Small intestine (tissue), 7 donors: Measurements from ENCODE around the gene TMEM132C. TPM values are rescaled to one million over a fixed set of nuclear protein-coding genes. Genes with fewer than 3 reads are reported as not detected.

Experiments used
- DNase-seq, 2 donors: peaks; one replicate each; pipeline versions ENCODE4 v3.0.0 to v3.0.0-alpha.2; 2013
- FAIRE-seq: peaks from 2 replicates; lab custom pipeline; 2012; peaks lifted over from hg19 to GRCh38; lab: Jason Lieb, UNC
- H3K27ac ChIP-seq, 3 donors: one replicate each; pipeline ENCODE4 v1.5.1; 2013; ENCODE audit warnings: low read length in 2 of 3, mild to moderate bottlenecking in 2 of 3, control low read depth in 1 of 3, inconsistent platforms in 1 of 3, low read depth in 1 of 3, moderate library complexity in 1 of 3
- H3K27me3 ChIP-seq, 3 donors: one replicate each; pipeline ENCODE4 v1.6.1; 2013; ENCODE audit warnings: low read length in 3 of 3, inconsistent platforms in 1 of 3; ENCODE audit not compliant: control insufficient read depth in 3 of 3, insufficient read depth in 3 of 3
- H3K36me3 ChIP-seq, 3 donors: one replicate each; pipeline ENCODE4 v1.6.1; 2013; ENCODE audit warnings: low read length in 3 of 3, inconsistent platforms in 1 of 3, low read depth in 1 of 3, mild to moderate bottlenecking in 1 of 3, moderate library complexity in 1 of 3; ENCODE audit not compliant: control insufficient read depth in 3 of 3, insufficient read depth in 2 of 3
- H3K4me1 ChIP-seq, 3 donors: one replicate each; pipeline ENCODE4 v1.6.1; 2013; ENCODE audit warnings: low read length in 2 of 3, inconsistent platforms in 1 of 3, low read depth in 1 of 3, mild to moderate bottlenecking in 1 of 3, moderate library complexity in 1 of 3; ENCODE audit not compliant: control insufficient read depth in 3 of 3, insufficient read depth in 2 of 3
- H3K4me3 ChIP-seq, 3 donors: one replicate each; pipeline ENCODE4 v1.5.1; 2013; ENCODE audit warnings: low read length in 3 of 3, control low read depth in 1 of 3, inconsistent platforms in 1 of 3, low read depth in 1 of 3, mild to moderate bottlenecking in 1 of 3, moderate library complexity in 1 of 3
- H3K9me3 ChIP-seq, 2 donors: one replicate each; pipeline ENCODE4 v1.6.1; 2013; ENCODE audit warnings: low read depth in 1 of 2, low read length in 1 of 2; ENCODE audit not compliant: control insufficient read depth in 2 of 2, insufficient read depth in 1 of 2
- WGBS, 3 donors: extraction: QIAGEN DNeasy Blood & Tissue Kit; methylation state at CpG; one replicate each; pipeline ENCODE4 v1.1.7; 2013; 5-methylcytosine and 5-hydroxymethylcytosine counted together
- polyA plus RNA-seq, 4 donors: library from polyadenylated mRNA; stranded (reverse) in 3 of 4; unstranded in 1 of 4; fragments of 200-250 nt in 3 of 4; fragments of 120-200 nt in 1 of 4; gene quantifications; one replicate each; pipeline versions ENCODE4 v1.2.1 to v1.2.3, GENCODE V29; 2013
- donor health status: healthy with polysubstance abuse.
- donor health status: control.
- donor health status: control.
- donor health status: Bipolar disorder and iron deficiency.
- donor health status: healthy.

TMEM132C gene
- polyA plus RNA-seq, 4 donors: 0.27 to 3.2 (median 0.27) TPM; not detected in 1

- H3K4me3 ChIP-seq: no peak overlapping the region
Observed at GRCh38 chr12:128708789-128709188, 441.8 kb downstream of the TMEM132C start.

GRCh38 chr12:128709660-128710059 lies 442.7 kb downstream of the TMEM132C start:
- H3K27ac ChIP-seq: no peak overlapping the region
- FAIRE-seq (no peak), DNase-seq (no peak)
- no peak overlapping the region for H3K4me3 ChIP-seq
- H3K9me3 ChIP-seq: no peaks in the 10 kb centered on the region
- no peaks in the 10 kb centered on the region for H3K36me3 ChIP-seq
- H3K4me1 ChIP-seq: no peaks in the 10 kb centered on the region
- no peaks in the 10 kb centered on the region for H3K27me3 ChIP-seq
- 70 to 79% (median 77%) methylated on average over 5 of the region's 5 CpGs for WGBS, 3 donors

More at GRCh38 chr12:128708789-128709188, 441.8 kb downstream of the TMEM132C start:
- H3K36me3 ChIP-seq: no peaks in the 10 kb centered on the region
- no peak overlapping the region for H3K27ac ChIP-seq
- H3K27me3 ChIP-seq: no peaks in the 10 kb centered on the region
- WGBS, 3 donors: 77 to 83% (median 82%) methylated on average over 6 of the region's 6 CpGs
- no peaks in the 10 kb centered on the region for H3K4me1 ChIP-seq
- FAIRE-seq (no peak), DNase-seq (no peak)
- no peaks in the 10 kb centered on the region for H3K9me3 ChIP-seq

- Histone ChIP-seq H3K4me3 (no peak overlapping the region), H3K27me3 (no peaks in the 10 kb centered on the region), H3K36me3 (no peaks in the 10 kb centered on the region), H3K9me3 (no peaks in the 10 kb centered on the region), H3K27ac (no peak overlapping the region), H3K4me1 (peaks cover 0 to 2% (median 0%) of the 10 kb centered on the region in 3 donors)
- 81 to 84% (median 82%) methylated on average over 7 to 9 of the region's 9 CpGs for WGBS, 3 donors
- no peak for DNase-seq
- no peak for FAIRE-seq
Observed at GRCh38 chr12:128711486-128711885, 444.5 kb downstream of the TMEM132C start.

- WGBS, 3 donors: 81 to 92% (median 84%) methylated on average over 6 of the region's 6 CpGs
- FAIRE-seq: no peak
- H3K36me3 ChIP-seq: no peaks in the 10 kb centered on the region
- no peak for DNase-seq
- H3K9me3 ChIP-seq: peaks cover 0 to 5% of the 10 kb centered on the region in 2 donors
- no peaks in the 10 kb centered on the region for H3K27me3 ChIP-seq
- H3K4me1 ChIP-seq: peaks cover 0 to 2% (median 0%) of the 10 kb centered on the region in 3 donors
- no peak overlapping the region for H3K4me3 ChIP-seq
- no peak overlapping the region for H3K27ac ChIP-seq
Observed at GRCh38 chr12:128712622-128713021, 445.7 kb downstream of the TMEM132C start.

- no peaks in the 10 kb centered on the region for H3K27me3 ChIP-seq
- H3K36me3 ChIP-seq: no peaks in the 10 kb centered on the region
- peaks cover 0 to 2% (median 0%) of the 10 kb centered on the region in 3 donors for H3K4me1 ChIP-seq
- no peak overlapping the region for H3K27ac ChIP-seq
- no peak for FAIRE-seq
- 14 to 41% (median 29%) methylated on average over 4 of the region's 4 CpGs for WGBS, 3 donors
- no peak overlapping the region for H3K4me3 ChIP-seq
- H3K9me3 ChIP-seq: peaks cover 0 to 5% of the 10 kb centered on the region in 2 donors
- peak in 1 of 2 donors; percentile 16 for DNase-seq
Observed at GRCh38 chr12:128715485-128715884, 448.5 kb downstream of the TMEM132C start.

- Histone ChIP-seq H3K9me3 (no peaks in the 10 kb centered on the region), H3K27me3 (no peaks in the 10 kb centered on the region), H3K4me1 (peaks cover 0 to 5% (median 0%) of the 10 kb centered on the region in 3 donors), H3K36me3 (no peaks in the 10 kb centered on the region), H3K27ac (no peak overlapping the region), H3K4me3 (no peak overlapping the region)
- 82 to 86% (median 83%) methylated on average over 10 of the region's 10 CpGs for WGBS, 3 donors
- DNase-seq: no peak
- no peak for FAIRE-seq
Observed at GRCh38 chr12:128724468-128725046, 457.6 kb downstream of the TMEM132C start.

GRCh38 chr12:128726886-128727285 lies 459.9 kb downstream of the TMEM132C start:
- no peaks in the 10 kb centered on the region for H3K9me3 ChIP-seq
- FAIRE-seq (peak; percentile 44), DNase-seq (peak; percentile 41 to 93)
- peaks cover 0 to 5% (median 0%) of the 10 kb centered on the region in 3 donors for H3K4me1 ChIP-seq
- WGBS, 3 donors: 8 to 47% (median 32%) methylated on average over 1 of the region's 1 CpG
- peak overlapping the region in 1 of 3 donors; percentile 73 for H3K27ac ChIP-seq
- no peaks in the 10 kb centered on the region for H3K36me3 ChIP-seq
- no peaks in the 10 kb centered on the region for H3K27me3 ChIP-seq
- no peak overlapping the region for H3K4me3 ChIP-seq

GRCh38 chr12:128727461-128727860 lies 460.5 kb downstream of the TMEM132C start:
- Histone ChIP-seq H3K4me3 (no peak overlapping the region), H3K27ac (peak overlapping the region in 2 of 3 donors; percentile 64 to 73), H3K36me3 (no peaks in the 10 kb centered on the region), H3K27me3 (peaks cover 0 to 2% (median 0%) of the 10 kb centered on the region in 3 donors), H3K9me3 (no peaks in the 10 kb centered on the region), H3K4me1 (peaks cover 0 to 5% (median 0%) of the 10 kb centered on the region in 3 donors)
- DNase-seq: peak in 1 of 2 donors; percentile 56
- no peak for FAIRE-seq
- WGBS, 3 donors: 11 to 43% (median 19%) methylated on average over 8 of the region's 8 CpGs
